GM11168 (cell line): ENCODE results near the gene DEDD.

ENCODE experiments used
- in situ Hi-C: fragments of 300-500 bp; cut with MboI; formaldehyde crosslinking; loops from one replicate; pipeline ENCODE4 v1.12.0; 2022; ENCODE audit warnings: low sequenced_read_pairs; ENCODE audit not compliant: unreplicated experiment

DEDD gene

GRCh38 chr1:161164901-161165610, 32.6 kb upstream of the DEDD start:
- in situ Hi-C loops, result no loop called here

GRCh38 chr1:161163793-161164192, 31.3 kb upstream of the DEDD start:
- in situ Hi-C loops, result no loop called here

- in situ Hi-C loops, result no loop called here
These were observed 30.3 kb upstream of the DEDD start for GRCh38 chr1:161162806-161163205.

- in situ Hi-C loops, result no loop called here
These were observed 29.6 kb upstream of the DEDD start for GRCh38 chr1:161162052-161162451.

- in situ Hi-C loops, result no loop called here
These were observed 29.2 kb upstream of the DEDD start for GRCh38 chr1:161161652-161162051.

- in situ Hi-C loops, result no loop called here
These were observed 28.2 kb upstream of the DEDD start for GRCh38 chr1:161160671-161161145.

GRCh38 chr1:161159913-161160243, 27.4 kb upstream of the DEDD start:
- in situ Hi-C loops, result no loop called here

GRCh38 chr1:161159087-161159912, 26.8 kb upstream of the DEDD start, which contains the start of gene USP21:
TSS of gene USP21 (plus strand) at chr1:161159500. CDS start at chr1:161160641, 1,141 bp downstream.
- in situ Hi-C loops, result no loop called here

GRCh38 chr1:161158316-161159010, 26.0 kb upstream of the DEDD start:
- in situ Hi-C loops, result no loop called here

GRCh38 chr1:161157867-161158266, 25.4 kb upstream of the DEDD start:
- in situ Hi-C loops, result no loop called here

GRCh38 chr1:161153682-161154337, 21.3 kb upstream of the DEDD start, which contains the start of gene UFC1:
TSS of gene UFC1 (plus strand) at chr1:161153978. CDS start at chr1:161153998, 20 bp downstream.
- in situ Hi-C loops, result no loop called here

GRCh38 chr1:161153176-161153575, 20.7 kb upstream of the DEDD start:
- in situ Hi-C loops, result no loop called here

GRCh38 chr1:161145832-161146231, 13.4 kb upstream of the DEDD start:
- in situ Hi-C loops, result no loop called here

GRCh38 chr1:161140755-161141400, 8.4 kb upstream of the DEDD start:
- in situ Hi-C loops, result no loop called here

GRCh38 chr1:161139766-161140165, 7.3 kb upstream of the DEDD start:
- in situ Hi-C loops, result no loop called here

GRCh38 chr1:161138431-161138830, 6.0 kb upstream of the DEDD start:
- in situ Hi-C loops, result no loop called here

GRCh38 chr1:161137881-161138280, 5.4 kb upstream of the DEDD start:
- in situ Hi-C loops, result no loop called here

- in situ Hi-C loops, result no loop called here
These were observed 813 bp upstream of the DEDD start for GRCh38 chr1:161133220-161133740.

- in situ Hi-C loops, result no loop called here
These were observed 701 bp downstream of the DEDD start for GRCh38 chr1:161131523-161132409.
